ENCODE data around the gene MBD1.

The MBD1 gene

GRCh38 chr18:50306944-50307343, 25.6 kb upstream of the MBD1 start:
- Histone ChIP-seq H3K27me3 (ENCODE audit: insufficient read depth, poor library complexity, severe bottlenecking) (no peaks in the 10 kb centered on the region), H3K27ac (replicated peaks) (peak overlapping the region; percentile 85), H3K4me3 (replicated peaks; ENCODE audit: insufficient read depth, low read length) (no peak overlapping the region; the same call in 1 of the 2 replicates)
- TF ChIP-seq GABPA (IDR thresholded peaks at IDR 0.05; ENCODE audit: low read depth) (no peak), POLR2AphosphoS5 (IDR thresholded peaks at IDR 0.05; ENCODE audit: low read depth) (no peak)
- peak in 1 of 2 experiments; percentile 1 for DNase-seq (ENCODE audit: low read depth in 1 of 2, low spot score in 1 of 2)

DNA sequence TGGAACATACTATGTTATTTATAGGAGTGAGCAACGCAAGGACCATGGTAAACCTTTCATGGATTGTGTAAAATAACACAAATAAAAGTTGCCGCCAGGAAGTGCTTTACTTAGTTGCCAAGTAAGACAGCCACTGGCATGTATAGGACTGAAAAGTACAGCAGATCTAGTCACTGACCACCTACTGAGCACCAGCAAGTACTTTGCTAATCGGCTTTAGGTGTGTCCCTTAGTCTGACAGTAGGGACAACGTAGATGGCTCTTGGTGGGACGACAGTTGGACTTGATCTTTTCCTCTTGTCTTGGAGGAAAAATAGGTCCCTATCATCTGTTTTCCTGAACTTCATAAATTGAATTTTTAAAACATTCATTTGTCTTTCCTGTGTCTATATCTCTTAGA, 19.8 kb upstream of the MBD1 start:
- TF ChIP-seq POLR2AphosphoS5 (IDR thresholded peaks at IDR 0.05; ENCODE audit: low read depth) (no peak), CTCF (IDR thresholded peaks at IDR 0.05; ENCODE audit: insufficient read depth, low read length) (no peak), SPI1 (IDR thresholded peaks at IDR 0.05; ENCODE audit: borderline replicate concordance, low read depth) (no peak), GABPA (IDR thresholded peaks at IDR 0.05; ENCODE audit: low read depth) (no peak)
- TF ChIP-seq, protein P1, sequence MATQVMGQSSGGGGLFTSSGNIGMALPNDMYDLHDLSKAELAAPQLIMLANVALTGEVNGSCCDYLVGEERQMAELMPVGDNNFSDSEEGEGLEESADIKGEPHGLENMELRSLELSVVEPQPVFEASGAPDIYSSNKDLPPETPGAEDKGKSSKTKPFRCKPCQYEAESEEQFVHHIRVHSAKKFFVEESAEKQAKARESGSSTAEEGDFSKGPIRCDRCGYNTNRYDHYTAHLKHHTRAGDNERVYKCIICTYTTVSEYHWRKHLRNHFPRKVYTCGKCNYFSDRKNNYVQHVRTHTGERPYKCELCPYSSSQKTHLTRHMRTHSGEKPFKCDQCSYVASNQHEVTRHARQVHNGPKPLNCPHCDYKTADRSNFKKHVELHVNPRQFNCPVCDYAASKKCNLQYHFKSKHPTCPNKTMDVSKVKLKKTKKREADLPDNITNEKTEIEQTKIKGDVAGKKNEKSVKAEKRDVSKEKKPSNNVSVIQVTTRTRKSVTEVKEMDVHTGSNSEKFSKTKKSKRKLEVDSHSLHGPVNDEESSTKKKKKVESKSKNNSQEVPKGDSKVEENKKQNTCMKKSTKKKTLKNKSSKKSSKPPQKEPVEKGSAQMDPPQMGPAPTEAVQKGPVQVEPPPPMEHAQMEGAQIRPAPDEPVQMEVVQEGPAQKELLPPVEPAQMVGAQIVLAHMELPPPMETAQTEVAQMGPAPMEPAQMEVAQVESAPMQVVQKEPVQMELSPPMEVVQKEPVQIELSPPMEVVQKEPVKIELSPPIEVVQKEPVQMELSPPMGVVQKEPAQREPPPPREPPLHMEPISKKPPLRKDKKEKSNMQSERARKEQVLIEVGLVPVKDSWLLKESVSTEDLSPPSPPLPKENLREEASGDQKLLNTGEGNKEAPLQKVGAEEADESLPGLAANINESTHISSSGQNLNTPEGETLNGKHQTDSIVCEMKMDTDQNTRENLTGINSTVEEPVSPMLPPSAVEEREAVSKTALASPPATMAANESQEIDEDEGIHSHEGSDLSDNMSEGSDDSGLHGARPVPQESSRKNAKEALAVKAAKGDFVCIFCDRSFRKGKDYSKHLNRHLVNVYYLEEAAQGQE (IDR thresholded peaks at IDR 0.05; ENCODE audit: insufficient replicate concordance, low read depth) = no peak
- H3K4me3 ChIP-seq (replicated peaks; ENCODE audit: insufficient read depth, low read length) = no peak overlapping the region
- H3K27ac ChIP-seq (replicated peaks) = no peak overlapping the region
- DNase-seq (ENCODE audit: low read depth in 1 of 2, low spot score in 1 of 2) = no peak
- H3K27me3 ChIP-seq (ENCODE audit: insufficient read depth, poor library complexity, severe bottlenecking) = no peaks in the 10 kb centered on the region

DNA sequence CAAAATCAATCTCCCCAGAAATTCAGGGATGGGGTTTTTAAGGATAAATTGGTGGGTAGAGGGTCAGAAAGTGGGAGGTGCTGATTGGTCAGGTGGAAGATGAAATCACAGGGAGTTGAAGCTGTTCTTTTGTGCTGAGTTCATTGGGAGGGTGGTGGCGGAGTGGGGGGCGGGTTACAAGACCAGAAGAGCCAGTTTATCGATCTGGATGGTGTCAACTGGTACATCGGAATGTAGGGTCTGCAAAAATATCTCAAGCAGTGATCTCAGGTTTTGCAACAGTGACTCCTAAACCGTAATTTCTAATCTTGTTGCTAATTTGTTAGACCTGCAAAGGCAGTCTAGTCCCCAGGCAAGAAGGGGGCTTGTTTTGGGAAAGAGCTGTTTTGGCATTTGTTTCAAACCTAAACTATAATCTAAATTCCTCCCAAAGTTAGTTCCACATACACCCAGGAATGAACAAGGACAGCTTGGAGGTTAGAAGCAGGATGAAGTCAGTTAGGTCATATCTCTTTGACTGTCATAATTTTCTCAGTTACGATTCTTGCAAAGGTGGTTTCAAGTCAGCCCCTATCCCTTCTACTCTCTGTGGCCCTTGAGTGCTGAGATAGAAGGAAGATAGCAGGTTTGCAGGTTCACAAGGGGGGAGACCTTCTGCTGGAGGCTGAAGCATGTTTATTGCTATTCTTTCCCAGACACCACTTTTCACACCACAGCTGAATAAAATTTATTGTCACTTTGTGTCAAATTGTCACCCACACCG, 18.5 kb upstream of the MBD1 start:
- H3K4me3 ChIP-seq (replicated peaks; ENCODE audit: insufficient read depth, low read length) = no peak overlapping the region
- no peak overlapping the region for H3K27ac ChIP-seq (replicated peaks)
- DNase-seq (ENCODE audit: low read depth in 1 of 2, low spot score in 1 of 2) = no peak
- TF ChIP-seq CTCF (IDR thresholded peaks at IDR 0.05; ENCODE audit: insufficient read depth, low read length) = no peak
- TF ChIP-seq SPI1 (IDR thresholded peaks at IDR 0.05; ENCODE audit: borderline replicate concordance, low read depth) = no peak
- no peak for TF ChIP-seq GABPA (IDR thresholded peaks at IDR 0.05; ENCODE audit: low read depth)
- TF ChIP-seq, protein P1 (IDR thresholded peaks at IDR 0.05; ENCODE audit: insufficient replicate concordance, low read depth) = no peak
- no peak for TF ChIP-seq POLR2AphosphoS5 (IDR thresholded peaks at IDR 0.05; ENCODE audit: low read depth)
- H3K27me3 ChIP-seq (ENCODE audit: insufficient read depth, poor library complexity, severe bottlenecking) = no peaks in the 10 kb centered on the region

GRCh38 chr18:50298443-50299284, 17.3 kb upstream of the MBD1 start:
- H3K27me3 ChIP-seq (ENCODE audit: insufficient read depth, poor library complexity, severe bottlenecking) = no peaks in the 10 kb centered on the region
- no peak overlapping the region for H3K27ac ChIP-seq (replicated peaks)
- TF ChIP-seq SPI1 (IDR thresholded peaks at IDR 0.05; ENCODE audit: borderline replicate concordance, low read depth) (no peak), POLR2AphosphoS5 (IDR thresholded peaks at IDR 0.05; ENCODE audit: low read depth) (no peak), GABPA (IDR thresholded peaks at IDR 0.05; ENCODE audit: low read depth) (no peak), CTCF (IDR thresholded peaks at IDR 0.05; ENCODE audit: insufficient read depth, low read length) (no peak)
- TF ChIP-seq, protein P1 (IDR thresholded peaks at IDR 0.05; ENCODE audit: insufficient replicate concordance, low read depth) = no peak
- DNase-seq (ENCODE audit: low read depth in 1 of 2, low spot score in 1 of 2) = no peak
- no peak overlapping the region for H3K4me3 ChIP-seq (replicated peaks; ENCODE audit: insufficient read depth, low read length)

Measured in HL-60 (cell line).